NCI-H526 treated with DMSO at 0.1 percent for 48 hours (cell line): ENCODE results near the gene UNC5B.
A peak's percentile ranks its signal among the peaks of the same experiment; 100 is the strongest.

Source experiments
- DNase-seq: peaks from one replicate; lab custom pipeline; 2025; lab: John Stamatoyannopoulos, UW

The UNC5B gene

DNA sequence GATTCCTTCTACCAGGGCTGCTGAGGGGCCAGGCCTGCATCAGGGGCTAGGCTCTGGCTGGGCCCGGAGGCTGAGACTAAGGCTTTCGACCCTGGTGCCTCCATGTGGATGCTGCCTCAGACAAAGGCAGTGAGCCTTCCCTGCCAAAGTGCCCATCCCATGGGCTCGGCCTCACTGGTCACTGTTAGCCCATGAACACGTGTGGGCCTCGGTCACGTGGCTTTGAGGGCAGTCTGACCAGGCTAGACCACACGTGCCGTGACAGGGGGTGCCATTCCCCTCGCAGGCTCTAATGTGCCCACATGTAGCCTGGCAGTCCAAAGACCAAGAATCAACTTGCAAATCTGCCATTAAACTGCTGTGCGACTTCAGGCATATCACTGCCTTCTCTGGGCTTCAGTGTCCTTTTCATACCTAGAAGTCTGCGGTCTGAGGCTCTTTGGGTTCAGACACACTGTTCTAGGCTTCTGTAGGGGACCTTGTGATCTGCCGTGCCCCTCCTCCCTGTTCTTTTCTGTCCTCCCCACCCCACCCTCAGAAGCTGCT, 89.1 kb downstream of the UNC5B start:
- no peak for DNase-seq

- no peak for DNase-seq
These were observed 90.1 kb downstream of the UNC5B start for GRCh38 chr10:71302451-71302850.

DNA sequence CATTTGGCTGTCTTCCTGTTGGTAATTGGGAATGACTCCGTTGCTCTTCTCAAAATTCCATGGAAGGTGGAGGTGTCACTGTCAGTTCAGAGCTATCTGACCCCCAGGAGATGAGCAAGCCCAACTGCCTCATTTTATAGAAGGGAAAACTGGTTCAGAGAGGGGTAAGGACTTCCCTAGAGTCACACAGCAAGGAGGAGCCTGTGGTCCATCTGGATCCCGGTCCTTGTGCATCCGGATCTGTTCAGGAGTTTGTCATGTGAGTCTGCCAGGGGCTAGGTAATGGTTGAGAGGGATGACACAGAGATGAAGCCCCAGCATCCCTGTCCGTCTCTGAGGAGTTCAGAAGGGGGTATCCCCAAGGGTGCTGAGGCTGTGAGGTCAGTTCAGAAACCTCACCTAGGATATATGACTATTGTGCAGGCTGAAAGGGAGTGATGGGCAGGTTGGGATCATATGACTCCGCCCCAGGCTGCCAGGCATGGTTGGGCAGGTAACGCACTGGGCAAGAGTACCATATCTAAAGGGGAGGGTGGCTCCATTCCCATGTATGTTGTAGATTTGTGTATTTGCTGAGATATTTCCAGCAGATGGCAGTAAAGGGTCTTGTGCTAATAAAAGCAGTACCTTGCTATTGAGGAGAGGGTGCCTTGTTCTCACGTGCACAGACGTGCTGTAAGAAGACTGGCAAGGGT, 90.7 kb downstream of the UNC5B start:
- no peak for DNase-seq

- DNase-seq: no peak
These were observed 91.2 kb downstream of the UNC5B start for GRCh38 chr10:71303569-71303907.

- DNase-seq: no peak
These were observed 92.5 kb downstream of the UNC5B start for GRCh38 chr10:71304914-71305313.

GRCh38 chr10:71306979-71307378, 94.6 kb downstream of the UNC5B start:
- DNase-seq: no peak

- no peak for DNase-seq
These were observed 95.2 kb downstream of the UNC5B start for GRCh38 chr10:71307469-71308085.

DNA sequence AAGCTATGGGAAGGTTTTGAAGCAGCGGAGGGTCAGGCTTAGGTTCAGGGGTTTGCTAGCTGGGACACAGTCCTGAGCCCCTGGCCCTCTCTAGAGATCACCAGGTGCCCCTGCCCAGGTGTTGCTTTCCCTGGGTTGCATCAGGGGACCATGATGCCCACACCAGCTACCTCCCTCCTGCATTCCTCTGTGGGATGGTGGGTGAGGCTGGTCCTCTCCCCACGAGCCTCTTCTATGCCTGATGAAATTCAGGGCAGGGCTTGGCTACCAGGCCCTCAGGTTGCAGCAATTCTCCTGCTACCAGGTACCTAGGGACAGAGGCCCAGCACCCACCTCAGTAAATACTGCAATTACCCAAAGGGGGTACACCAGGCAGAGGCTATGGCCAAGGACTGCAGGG, 95.9 kb downstream of the UNC5B start:
- DNase-seq: no peak

- DNase-seq: no peak
These were observed 96.6 kb downstream of the UNC5B start for GRCh38 chr10:71308985-71309384.

- no peak for DNase-seq
These were observed 97.5 kb downstream of the UNC5B start for GRCh38 chr10:71309919-71310318.

GRCh38 chr10:71312220-71312619, 99.8 kb downstream of the UNC5B start:
- no peak for DNase-seq

GRCh38 chr10:71312811-71313789, 100.7 kb downstream of the UNC5B start:
- DNase-seq: no peak

DNA sequence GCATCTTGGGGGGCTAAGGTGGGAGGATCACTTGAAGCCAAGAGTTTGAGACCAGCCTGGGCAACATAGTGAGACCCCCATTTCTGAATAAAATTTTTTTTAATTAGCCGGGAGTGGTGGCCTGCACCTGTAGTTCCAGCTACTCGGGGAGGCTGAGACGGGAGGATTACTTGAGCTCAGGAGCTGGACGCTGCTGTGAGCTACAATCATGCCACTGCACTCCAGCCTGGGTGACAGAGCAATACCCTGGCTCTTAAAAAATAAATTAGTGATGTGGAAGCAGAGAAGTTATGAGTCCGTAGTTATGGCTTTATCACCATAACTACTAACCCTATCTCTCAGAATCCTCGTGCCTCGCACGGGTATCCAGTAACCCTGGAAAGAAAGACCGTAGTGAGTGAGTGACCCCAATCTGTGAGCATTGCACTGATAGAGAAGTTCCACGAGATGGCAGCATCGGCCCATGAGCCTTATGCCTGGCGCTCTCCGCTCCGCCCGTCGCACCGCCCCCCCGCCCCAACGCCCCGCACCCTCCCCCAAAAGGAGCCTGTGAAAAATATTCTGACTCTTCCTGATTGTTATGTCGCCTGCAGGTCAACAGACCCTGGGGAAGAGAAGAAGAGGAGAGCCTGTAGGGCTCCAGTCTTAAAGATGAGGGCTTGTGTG, 101.8 kb downstream of the UNC5B start:
- no peak for DNase-seq

DNA sequence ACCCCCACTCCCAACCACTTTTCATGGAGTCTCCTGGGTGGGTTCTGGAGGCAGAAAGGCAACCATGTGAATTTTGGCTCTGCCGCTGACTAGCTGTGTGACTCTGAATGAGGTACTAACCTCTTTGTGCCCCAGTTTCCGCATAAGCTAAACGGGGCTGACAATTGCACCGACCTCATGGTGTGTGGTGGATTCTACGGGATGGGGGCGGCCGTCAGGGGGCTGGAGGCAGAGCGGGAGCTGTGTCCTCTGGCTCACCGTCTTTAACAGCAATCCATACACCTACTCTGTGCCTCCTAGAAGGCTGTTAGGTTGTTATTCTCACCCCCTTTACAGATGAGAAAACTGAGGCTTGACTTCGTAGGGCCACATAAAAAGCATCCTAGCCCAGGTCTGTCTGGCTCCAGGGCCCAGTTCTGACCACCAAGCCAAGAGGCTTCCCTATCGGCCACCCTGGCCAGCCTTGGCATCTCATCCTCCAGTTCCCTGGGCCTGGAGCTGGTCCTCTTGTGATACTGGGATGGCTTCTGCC, 102.4 kb downstream of the UNC5B start:
- DNase-seq: no peak

- DNase-seq: no peak
These were observed 103.9 kb downstream of the UNC5B start for GRCh38 chr10:71316056-71316785.

DNA sequence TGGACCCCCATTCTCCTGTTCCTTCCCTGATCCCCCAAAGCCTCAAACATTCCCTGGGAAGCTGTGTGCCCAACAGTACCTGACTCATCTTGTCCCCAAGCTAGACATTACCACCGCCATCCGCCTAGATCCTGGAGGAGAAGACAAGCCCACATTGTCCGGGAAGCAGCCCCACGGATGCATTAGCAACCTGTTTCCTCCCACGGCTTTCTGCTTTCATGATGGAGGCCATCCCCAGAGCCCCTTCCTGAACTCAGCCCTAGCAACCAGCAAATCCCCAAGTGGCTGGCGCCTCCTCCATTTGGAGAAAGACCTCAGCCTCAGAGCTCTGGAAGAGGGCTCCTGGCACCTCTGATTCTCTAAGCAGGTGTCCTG, 104.4 kb downstream of the UNC5B start:
- no peak for DNase-seq

DNA sequence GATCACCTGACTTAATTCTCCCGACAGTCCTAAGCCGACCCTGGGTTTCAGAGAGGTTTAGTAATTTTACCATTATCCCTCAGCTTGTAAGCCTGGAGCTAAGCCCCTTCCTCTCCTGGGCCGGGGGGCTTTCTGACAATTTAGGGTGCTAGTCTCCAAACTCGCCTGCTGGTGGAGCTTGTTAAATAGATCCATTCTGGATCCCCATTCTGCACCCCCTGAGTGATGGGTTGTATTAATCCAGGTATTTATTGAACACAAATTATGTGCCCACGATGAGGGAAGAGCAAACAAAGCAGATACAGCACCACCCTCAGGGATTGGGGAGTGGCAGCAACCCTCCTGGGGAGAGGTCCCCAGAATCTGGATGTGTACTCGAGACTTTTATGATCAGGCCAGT, 105.4 kb downstream of the UNC5B start:
- no peak for DNase-seq

- peak; percentile 58 for DNase-seq
These were observed 106.9 kb downstream of the UNC5B start, which contains the start of gene SLC29A3 for GRCh38 chr10:71319042-71319799. TSS of gene SLC29A3 (plus strand) at chr10:71319259. CDS start at chr10:71319310, 51 bp downstream.

- no peak for DNase-seq
These were observed 107.5 kb downstream of the UNC5B start for GRCh38 chr10:71319800-71320392.

- DNase-seq: no peak
These were observed 108.2 kb downstream of the UNC5B start for GRCh38 chr10:71320592-71320991.
